ENCODE results near the gene CFL1.

CFL1 gene

DNA sequence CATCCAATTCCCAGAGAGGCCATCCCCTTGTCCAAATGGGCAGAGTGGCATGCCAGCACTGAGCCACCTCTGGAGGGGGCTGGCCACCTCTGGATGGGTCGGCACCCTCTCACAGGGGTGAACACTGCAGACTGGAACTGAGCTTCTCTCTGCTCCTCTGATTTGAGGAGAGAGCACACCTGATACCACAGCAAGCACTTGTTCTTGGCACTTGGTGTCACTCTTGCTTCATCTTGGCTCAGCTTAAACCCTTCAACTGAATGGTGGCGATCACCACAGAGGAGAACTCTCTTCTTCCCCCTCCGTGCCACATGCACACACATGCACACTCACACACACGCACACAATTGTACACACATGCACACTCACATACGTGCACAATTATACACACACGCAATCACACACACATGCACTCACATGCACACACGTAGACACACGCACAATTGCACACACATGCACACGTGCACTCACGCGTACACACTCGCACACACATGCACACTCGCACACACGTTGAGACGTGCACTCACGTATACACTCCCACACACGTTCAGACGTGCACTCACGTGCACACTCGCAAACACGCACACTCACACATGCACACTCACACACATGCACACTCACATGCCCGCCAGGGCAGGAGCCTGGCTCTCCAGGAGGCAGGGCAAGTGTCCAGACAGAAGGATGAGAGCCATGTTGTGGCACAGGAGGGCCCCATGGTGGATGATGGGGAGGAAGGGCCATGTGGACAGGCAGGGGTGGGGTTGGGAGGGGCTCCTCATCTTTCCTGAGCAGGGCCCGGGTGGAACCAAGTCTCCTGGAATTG lies 47.7 kb downstream of the CFL1 start:
- H3K4me1 ChIP-seq (ENCODE audit: low read length) = no peaks in the 10 kb centered on the region
- peaks cover 19% of the 10 kb centered on the region for H3K27me3 ChIP-seq (replicated peaks; ENCODE audit: insufficient read depth, low read length)
- H3K9me2 ChIP-seq (replicated peaks; ENCODE audit: insufficient read depth, low read length) = no peaks in the 10 kb centered on the region
- no peaks in the 10 kb centered on the region for H3K9me3 ChIP-seq (replicated peaks; ENCODE audit: insufficient read depth, low read length)
- H4K20me1 ChIP-seq (ENCODE audit: insufficient read depth, low read length) = no peaks in the 10 kb centered on the region
- DNase-seq = peak; percentile 37
- no peaks in the 10 kb centered on the region for H3K36me3 ChIP-seq (replicated peaks; ENCODE audit: insufficient read depth, low read length)
- TF ChIP-seq EZH2phosphoT487 (IDR thresholded peaks at IDR 0.05; ENCODE audit: low read length) (no peak), EZH2 (optimal IDR thresholded peaks at IDR 0.05; ENCODE audit: low read depth, low read length) (no peak)
- TF ChIP-seq, protein P1, sequence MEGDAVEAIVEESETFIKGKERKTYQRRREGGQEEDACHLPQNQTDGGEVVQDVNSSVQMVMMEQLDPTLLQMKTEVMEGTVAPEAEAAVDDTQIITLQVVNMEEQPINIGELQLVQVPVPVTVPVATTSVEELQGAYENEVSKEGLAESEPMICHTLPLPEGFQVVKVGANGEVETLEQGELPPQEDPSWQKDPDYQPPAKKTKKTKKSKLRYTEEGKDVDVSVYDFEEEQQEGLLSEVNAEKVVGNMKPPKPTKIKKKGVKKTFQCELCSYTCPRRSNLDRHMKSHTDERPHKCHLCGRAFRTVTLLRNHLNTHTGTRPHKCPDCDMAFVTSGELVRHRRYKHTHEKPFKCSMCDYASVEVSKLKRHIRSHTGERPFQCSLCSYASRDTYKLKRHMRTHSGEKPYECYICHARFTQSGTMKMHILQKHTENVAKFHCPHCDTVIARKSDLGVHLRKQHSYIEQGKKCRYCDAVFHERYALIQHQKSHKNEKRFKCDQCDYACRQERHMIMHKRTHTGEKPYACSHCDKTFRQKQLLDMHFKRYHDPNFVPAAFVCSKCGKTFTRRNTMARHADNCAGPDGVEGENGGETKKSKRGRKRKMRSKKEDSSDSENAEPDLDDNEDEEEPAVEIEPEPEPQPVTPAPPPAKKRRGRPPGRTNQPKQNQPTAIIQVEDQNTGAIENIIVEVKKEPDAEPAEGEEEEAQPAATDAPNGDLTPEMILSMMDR (IDR thresholded peaks at IDR 0.05; ENCODE audit: low read length) = peak; percentile 23; the same call in 1 of the 2 replicates
- H3F3A ChIP-seq (ENCODE audit: insufficient read depth, low read length) = no peaks in the 10 kb centered on the region
- no peaks in the 10 kb centered on the region for H3K79me2 ChIP-seq (ENCODE audit: low read length)
- H3K27ac ChIP-seq (ENCODE audit: low read length) = no peak overlapping the region
- no peak overlapping the region for H2AFZ ChIP-seq (ENCODE audit: low read length)
- no peak overlapping the region for H3K4me2 ChIP-seq (ENCODE audit: low read depth, low read length)
- H3K9ac ChIP-seq (ENCODE audit: low read length) = no peak overlapping the region
- H3K4me3 ChIP-seq (ENCODE audit: low read length) = no peak overlapping the region

DNA sequence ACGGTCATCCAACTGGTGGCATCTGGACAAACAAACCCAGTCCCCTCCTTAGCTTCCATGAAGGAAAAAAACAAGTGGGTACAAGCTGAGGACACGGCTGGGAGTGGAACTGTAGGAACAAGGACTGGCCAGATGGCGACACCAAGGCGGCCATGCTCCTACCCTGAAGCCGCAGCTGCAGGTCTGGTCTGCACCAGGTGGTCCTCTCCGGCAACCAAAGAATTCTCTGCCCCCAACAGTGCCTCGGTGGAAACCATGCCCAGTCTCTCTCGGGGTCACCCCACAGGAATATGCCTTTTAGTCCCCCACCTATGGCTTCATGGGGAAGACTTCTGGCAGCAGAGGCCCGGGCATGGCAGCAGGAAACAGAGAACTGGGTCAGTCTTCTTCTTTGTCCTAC lies 48.5 kb downstream of the CFL1 start:
- TF ChIP-seq EZH2 (optimal IDR thresholded peaks at IDR 0.05; ENCODE audit: low read depth, low read length) (no peak), EZH2phosphoT487 (IDR thresholded peaks at IDR 0.05; ENCODE audit: low read length) (no peak)
- TF ChIP-seq, protein P1 (IDR thresholded peaks at IDR 0.05; ENCODE audit: low read length) = no peak
- Histone ChIP-seq H3K4me3 (ENCODE audit: low read length) (no peak overlapping the region), H3F3A (ENCODE audit: insufficient read depth, low read length) (no peaks in the 10 kb centered on the region), H3K9ac (ENCODE audit: low read length) (no peak overlapping the region), H3K36me3 (replicated peaks; ENCODE audit: insufficient read depth, low read length) (no peaks in the 10 kb centered on the region), H3K27me3 (replicated peaks; ENCODE audit: insufficient read depth, low read length) (peaks cover 19% of the 10 kb centered on the region), H3K9me3 (replicated peaks; ENCODE audit: insufficient read depth, low read length) (no peaks in the 10 kb centered on the region), H3K4me1 (ENCODE audit: low read length) (no peaks in the 10 kb centered on the region), H2AFZ (ENCODE audit: low read length) (no peak overlapping the region), H4K20me1 (ENCODE audit: insufficient read depth, low read length) (no peaks in the 10 kb centered on the region), H3K9me2 (replicated peaks; ENCODE audit: insufficient read depth, low read length) (no peaks in the 10 kb centered on the region), H3K4me2 (ENCODE audit: low read depth, low read length) (no peak overlapping the region), H3K79me2 (ENCODE audit: low read length) (no peaks in the 10 kb centered on the region), H3K27ac (ENCODE audit: low read length) (no peak overlapping the region)
- DNase-seq = no peak

DNA sequence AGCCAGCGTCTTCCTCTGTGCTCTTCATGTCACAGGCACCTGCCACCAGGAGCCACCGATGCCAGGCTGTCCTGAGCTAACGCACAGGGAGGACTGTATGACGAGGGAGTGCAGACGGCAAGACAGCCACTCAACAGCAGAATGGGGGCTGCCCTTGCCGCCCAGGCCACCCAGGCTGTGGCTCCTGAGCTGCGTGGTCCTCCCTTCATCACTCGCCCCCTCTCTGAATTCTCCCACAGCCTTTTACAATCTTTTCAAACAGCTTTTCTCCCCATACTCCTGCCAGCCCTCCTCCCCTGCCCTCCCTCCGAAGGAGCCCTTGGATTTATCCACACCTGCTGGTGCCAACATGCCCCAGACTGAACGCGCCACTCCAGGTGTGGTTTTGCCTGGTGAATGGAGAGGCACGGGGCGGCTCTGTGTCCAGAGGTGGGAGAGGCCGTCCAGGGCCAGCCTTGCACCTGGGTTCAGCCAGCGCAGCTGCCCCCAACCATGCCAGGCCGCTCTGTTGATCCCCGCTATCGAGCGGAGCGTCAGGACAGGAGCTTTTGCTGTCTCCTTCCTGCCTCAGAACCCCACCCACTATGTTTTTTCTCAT lies 49.1 kb downstream of the CFL1 start:
- no peak overlapping the region for H3K4me2 ChIP-seq (ENCODE audit: low read depth, low read length)
- no peaks in the 10 kb centered on the region for H3K9me3 ChIP-seq (replicated peaks; ENCODE audit: insufficient read depth, low read length)
- H3K9me2 ChIP-seq (replicated peaks; ENCODE audit: insufficient read depth, low read length) = no peaks in the 10 kb centered on the region
- H3K4me3 ChIP-seq (ENCODE audit: low read length) = no peak overlapping the region
- H4K20me1 ChIP-seq (ENCODE audit: insufficient read depth, low read length) = no peaks in the 10 kb centered on the region
- no peaks in the 10 kb centered on the region for H3K36me3 ChIP-seq (replicated peaks; ENCODE audit: insufficient read depth, low read length)
- H2AFZ ChIP-seq (ENCODE audit: low read length) = no peak overlapping the region
- H3K9ac ChIP-seq (ENCODE audit: low read length) = no peak overlapping the region
- H3F3A ChIP-seq (ENCODE audit: insufficient read depth, low read length) = no peaks in the 10 kb centered on the region
- TF ChIP-seq, protein P1 (IDR thresholded peaks at IDR 0.05; ENCODE audit: low read length) = no peak
- TF ChIP-seq EZH2 (optimal IDR thresholded peaks at IDR 0.05; ENCODE audit: low read depth, low read length) = no peak
- no peak for TF ChIP-seq EZH2phosphoT487 (IDR thresholded peaks at IDR 0.05; ENCODE audit: low read length)
- no peaks in the 10 kb centered on the region for H3K79me2 ChIP-seq (ENCODE audit: low read length)
- no peak overlapping the region for H3K27ac ChIP-seq (ENCODE audit: low read length)
- no peaks in the 10 kb centered on the region for H3K4me1 ChIP-seq (ENCODE audit: low read length)
- no peak for DNase-seq
- peaks cover 19% of the 10 kb centered on the region for H3K27me3 ChIP-seq (replicated peaks; ENCODE audit: insufficient read depth, low read length)

All from MM.1S (cell line).